K562 (cell line): Measurements from ENCODE around the gene ID4. TPM values are rescaled to one million over a fixed set of nuclear protein-coding genes. Genes with fewer than 3 reads are reported as not detected.

Experiments used
- ATAC-seq: fragments of 200-7000 bp; cut with Tn5 transposase; 3 replicates; pipeline ENCODE4 v1.9.1; 2020; ENCODE audit warnings: moderate library complexity
- BruUV-seq: library from RNA; stranded (reverse); fragments of 400-500 nt; replicated peaks from 2 replicates; lab custom pipeline; 2021; lab: Mats Ljungman, UMichigan
- CTCF ChIA-PET: fragments of 300-600 bp; formaldehyde crosslinking; extraction: SDS; loops from one replicate; lab custom pipeline; 2021; ENCODE audit warnings: low intra/inter-chr PET ratio; lab: Yijun Ruan, JAX
- POLR2A ChIA-PET: fragments of 300-600, 350-650 bp; sonication (Branson Sonifier 250); formaldehyde crosslinking; extraction: SDS; loops from one replicate; lab custom pipeline; 2021; ENCODE audit warnings: antibody characterized with exemption, inconsistent platforms; lab: Yijun Ruan, JAX
- DNase-seq, 4 experiments: peaks; one replicate each; pipeline versions ENCODE4 v3.0.0 to v3.0.0-alpha.2; 2011 to 2018; ENCODE audit warnings: low spot score in 3 of 4, mixed read lengths in 3 of 4; ENCODE audit errors: extremely low read depth in 1 of 4
- FAIRE-seq: peaks from 2 replicates; lab custom pipeline; 2011; peaks lifted over from hg19 to GRCh38; lab: Jason Lieb, UNC
- H2AFZ ChIP-seq: 2 replicates; pipeline ENCODE4 v1.6.0; 2011; ENCODE audit warnings: low read depth, low read length, control low read depth, inconsistent platforms
- H3K27ac ChIP-seq: fragments of 200-600 bp; 3 replicates; pipeline ENCODE4 v1.8.0; 2011; ENCODE audit warnings: low read depth, mild to moderate bottlenecking, control low read depth, inconsistent platforms, low read length, moderate library complexity, mixed read lengths; ENCODE audit errors: extremely low read depth
- H3K27me3 ChIP-seq, 2 experiments: fragments of 300-600 bp in 1 of 2; 2 replicates in 1 of 2; 3 replicates in 1 of 2; pipeline versions ENCODE4 v1.6.0 to v1.8.0; 2011; ENCODE audit warnings: inconsistent platforms in 2 of 2, low read length in 2 of 2, mild to moderate bottlenecking in 1 of 2, mixed read lengths in 1 of 2, moderate library complexity in 1 of 2; ENCODE audit not compliant: control insufficient read depth in 2 of 2, insufficient read depth in 2 of 2
- H3K36me3 ChIP-seq: fragments of 300-600 bp; 3 replicates; pipeline ENCODE4 v1.8.0; 2011; ENCODE audit warnings: mild to moderate bottlenecking, low read length, inconsistent platforms; ENCODE audit not compliant: control insufficient read depth, insufficient read depth
- H3K4me1 ChIP-seq, 2 experiments: fragments of 200-600 bp in 1 of 2; replicated peaks in 1 of 2; 2 replicates in 1 of 2; 3 replicates in 1 of 2; pipeline versions ENCODE4 v1.5.1 to v1.8.0; 2011; ENCODE audit warnings: inconsistent platforms in 2 of 2, low read length in 2 of 2, mild to moderate bottlenecking in 1 of 2, mixed read lengths in 1 of 2, moderate library complexity in 1 of 2; ENCODE audit not compliant: control insufficient read depth in 2 of 2, insufficient read depth in 2 of 2
- H3K4me2 ChIP-seq: 2 replicates; pipeline ENCODE4 v1.6.1; 2011; ENCODE audit warnings: low read length, control low read depth, inconsistent platforms, mixed read lengths; ENCODE audit not compliant: insufficient read depth
- H3K4me3 ChIP-seq: fragments of 200-600 bp; sonication (generic), shearing (Covaris generic); 2 replicates; pipeline ENCODE4 v1.5.1; 2016; ENCODE audit warnings: control low read depth, inconsistent platforms
- H3K79me2 ChIP-seq: fragments of 200-600 bp; 3 replicates; pipeline ENCODE4 v1.8.0; 2011; ENCODE audit warnings: low read length, inconsistent platforms; ENCODE audit not compliant: control insufficient read depth, insufficient read depth
- H3K9ac ChIP-seq, 2 experiments: 2 replicates each; pipeline versions ENCODE4 v1.6.0 to v1.6.1; 2011; ENCODE audit warnings: low read depth in 2 of 2, low read length in 2 of 2, control low read depth in 1 of 2, inconsistent platforms in 1 of 2, mild to moderate bottlenecking in 1 of 2, mixed read lengths in 1 of 2; ENCODE audit not compliant: insufficient read depth in 1 of 2
- H3K9me1 ChIP-seq: one replicate; pipeline ENCODE4 v1.6.0; 2011; ENCODE audit warnings: inconsistent platforms, mild to moderate bottlenecking, low read length, moderate library complexity; ENCODE audit not compliant: control insufficient read depth, insufficient read depth
- H3K9me3 ChIP-seq: replicated peaks from 2 replicates; pipeline ENCODE4 v1.5.1; 2011; ENCODE audit warnings: low read depth, low read length, inconsistent platforms; ENCODE audit not compliant: control insufficient read depth, insufficient read depth
- H4K20me1 ChIP-seq: replicated peaks from 2 replicates; pipeline ENCODE4 v1.6.1; 2011; ENCODE audit warnings: low read length, inconsistent platforms, mixed read lengths; ENCODE audit not compliant: control insufficient read depth, insufficient read depth
- DEAF1 ChIP-seq: fragments of 450-650 bp; formaldehyde crosslinking; IDR thresholded peaks from 2 replicates; pipeline ENCODE4 v1.4.0; 2020; ENCODE audit warnings: mild to moderate bottlenecking, moderate library complexity
- HIVEP1 ChIP-seq: fragments of 250-450 bp; sonication (Bioruptor Pico); IDR thresholded peaks from 2 replicates; pipeline ENCODE4 v1.4.0; 2020; ENCODE audit warnings: mild to moderate bottlenecking
- PHB ChIP-seq: fragments of 250-450 bp; sonication (Bioruptor Pico); IDR thresholded peaks from 2 replicates; pipeline ENCODE4 v1.5.0; 2021
- POLR2AphosphoS5 ChIP-seq: IDR thresholded peaks from 2 replicates; pipeline ENCODE4 v1.6.1; 2011; ENCODE audit warnings: mild to moderate bottlenecking, low read depth, low read length, moderate library complexity; ENCODE audit not compliant: control insufficient read depth, insufficient read depth
- TCF7 ChIP-seq: sonication (generic); IDR thresholded peaks from 2 replicates; pipeline ENCODE4 v1.6.1; 2016; ENCODE audit warnings: antibody characterized with exemption, borderline replicate concordance
- ZBTB9 ChIP-seq: fragments of 450-650 bp; formaldehyde crosslinking; IDR thresholded peaks from 2 replicates; pipeline ENCODE4 v1.4.0; 2020; ENCODE audit warnings: mild to moderate bottlenecking, moderate library complexity
- ZNF175 ChIP-seq: fragments of 200-800 bp; sonication (Bioruptor generic); IDR thresholded peaks from 2 replicates; pipeline ENCODE4 v1.6.1; 2016; ENCODE audit warnings: low read depth, mild to moderate bottlenecking, missing genetic modification characterization, missing compliant biosample characterization
- WGBS: fragments of 100-300 bp; shearing (Covaris generic); methylation state at CpG from one replicate; pipeline ENCODE4 v1.1.6; 2016; ENCODE audit warnings: low coverage, mixed read lengths; ENCODE audit not compliant: insufficient coverage; ENCODE audit errors: missing lambda C conversion rate; 5-methylcytosine and 5-hydroxymethylcytosine counted together
- in situ Hi-C: fragments of 300-500 bp; cut with MboI; formaldehyde crosslinking; loops from 4 replicates; pipeline ENCODE4 v1.15.0; 2018; ENCODE audit warnings: inconsistent platforms, mixed read lengths
- intact Hi-C: fragments of 100-400 bp; cut with micrococcal nuclease; formaldehyde crosslinking; loops from 2 replicates; pipeline ENCODE4 v1.14.2; 2022
- polyA plus RNA-seq, 8 experiments: library from polyadenylated mRNA; depleted of rRNA in 4 of 8; stranded (reverse) in 5 of 8; unstranded in 3 of 8; fragments of >200 nt; fragmentation: Nextera tagmentation in 2 of 8; fragmentation: Illumina TruSeq in 1 of 8; extraction: Ambion mirVana in 2 of 8; extraction: Trizol in 1 of 8; gene quantifications; 2 replicates each; pipeline versions ENCODE4 v1.2.1 to v1.2.3, GENCODE V29; 2011 to 2014; ENCODE audit warnings: inconsistent platforms in 1 of 8, missing spikeins in 1 of 8
- total RNA-seq, 7 experiments: library from RNA; depleted of rRNA in 6 of 7; stranded (reverse); fragments of >200 nt in 6 of 7; fragmentation: Illumina TruSeq in 2 of 7; extraction: Trizol in 2 of 7; gene quantifications; 2 replicates each; pipeline versions ENCODE4 v1.2.1 to v1.2.3, GENCODE V29; 2011 to 2021; ENCODE audit warnings: low replicate concordance in 1 of 7
- TF ChIP-seq, protein P1 (sequence below), 2 experiments: IDR thresholded peaks; 2 replicates each; pipeline ENCODE4 v1.6.1; 2012; ENCODE audit warnings: improper control_type of control experiment in 2 of 2, low read depth in 2 of 2, low read length in 2 of 2, borderline replicate concordance in 1 of 2

The ID4 gene
- total and polyA plus RNA-seq, 9 of the 15 experiments (the other 6 are each of a cell fraction or from before 2014, with no cell fraction given), result not detected

- TF ChIP-seq ZBTB9 (CRISPR knock-in tag), result no peak
- no peak for TF ChIP-seq HIVEP1
Observed at GRCh38 chr6:19880066-19880465, 42.9 kb downstream of the ID4 start (continued).

DNA sequence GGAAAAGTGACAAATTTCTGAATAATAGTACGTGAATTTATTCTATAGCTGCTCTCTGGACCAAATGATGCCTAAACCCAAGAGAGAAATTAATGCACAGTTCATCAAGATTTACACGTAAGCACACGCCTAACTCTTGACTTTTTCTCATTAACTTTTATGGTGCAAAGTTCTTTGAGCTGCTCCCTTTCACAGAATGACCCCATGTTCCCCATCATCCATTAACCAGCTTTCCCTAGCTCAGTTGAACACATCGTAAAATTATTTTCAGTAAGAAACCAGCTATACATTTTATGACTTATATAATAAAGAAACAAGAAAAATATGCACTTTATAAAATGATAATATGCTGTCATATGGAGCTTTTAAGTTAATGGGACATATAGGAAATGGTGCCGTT, 54.3 kb downstream of the ID4 start:
- Histone ChIP-seq H3K4me2 (no peak overlapping the region), H3K9ac (no peak overlapping the region), H2AFZ (no peak overlapping the region), H3K9me3 (no peaks in the 10 kb centered on the region), H4K20me1 (no peaks in the 10 kb centered on the region; the same call in 1 of the 2 replicates), H3K27ac (no peak overlapping the region), H3K9me1 (no peaks in the 10 kb centered on the region), H3K36me3 (no peaks in the 10 kb centered on the region), H3K4me1 (no peaks in the 10 kb centered on the region), H3K27me3 (peaks cover 0 to 4% of the 10 kb centered on the region in 2 experiments; a peak in 2 of 5 replicates), H3K4me3 (no peak overlapping the region), H3K79me2 (no peaks in the 10 kb centered on the region)
- ATAC-seq, result no peak
- in situ Hi-C loops (no loop called here), intact Hi-C loops (no loop called here)
- under 1% methylated on average over 5 of the region's 5 CpGs for WGBS
- ChIA-PET CTCF (no interaction called here), POLR2A (interaction anchor here (0.8 kb wide), 1 partner anchor 15 kb away, joined by 3 read pairs; no protein-coding TSS in a partner anchor)
- no peak for FAIRE-seq
- DNase-seq, result no peak
- no TSS peak for BruUV-seq
- TF ChIP-seq TCF7, result no peak
- TF ChIP-seq ZNF175 (CRISPR knock-in tag), result no peak
- TF ChIP-seq PHB (CRISPR knock-in tag), result no peak
- TF ChIP-seq, protein P1, sequence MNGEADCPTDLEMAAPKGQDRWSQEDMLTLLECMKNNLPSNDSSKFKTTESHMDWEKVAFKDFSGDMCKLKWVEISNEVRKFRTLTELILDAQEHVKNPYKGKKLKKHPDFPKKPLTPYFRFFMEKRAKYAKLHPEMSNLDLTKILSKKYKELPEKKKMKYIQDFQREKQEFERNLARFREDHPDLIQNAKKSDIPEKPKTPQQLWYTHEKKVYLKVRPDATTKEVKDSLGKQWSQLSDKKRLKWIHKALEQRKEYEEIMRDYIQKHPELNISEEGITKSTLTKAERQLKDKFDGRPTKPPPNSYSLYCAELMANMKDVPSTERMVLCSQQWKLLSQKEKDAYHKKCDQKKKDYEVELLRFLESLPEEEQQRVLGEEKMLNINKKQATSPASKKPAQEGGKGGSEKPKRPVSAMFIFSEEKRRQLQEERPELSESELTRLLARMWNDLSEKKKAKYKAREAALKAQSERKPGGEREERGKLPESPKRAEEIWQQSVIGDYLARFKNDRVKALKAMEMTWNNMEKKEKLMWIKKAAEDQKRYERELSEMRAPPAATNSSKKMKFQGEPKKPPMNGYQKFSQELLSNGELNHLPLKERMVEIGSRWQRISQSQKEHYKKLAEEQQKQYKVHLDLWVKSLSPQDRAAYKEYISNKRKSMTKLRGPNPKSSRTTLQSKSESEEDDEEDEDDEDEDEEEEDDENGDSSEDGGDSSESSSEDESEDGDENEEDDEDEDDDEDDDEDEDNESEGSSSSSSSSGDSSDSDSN (IDR thresholded peaks at IDR 0.05; ENCODE audit: borderline replicate concordance in 1 of 2, low read depth in 2 of 2, low read length in 2 of 2), result no peak
- no peak for TF ChIP-seq POLR2AphosphoS5
- TF ChIP-seq DEAF1 (CRISPR knock-in tag), result no peak
